ENCODE measurements around the gene LYG1. TPM values are rescaled to one million over a fixed set of nuclear protein-coding genes. Genes with fewer than 3 reads are reported as not detected.

Gene LYG1
- total and polyA plus RNA-seq, 2 of the 13 experiments (the other 11 are each of a cell fraction or from before 2014, with no cell fraction given), result 1.00 to 2.9 TPM

GRCh38 chr2:99335911-99336803 lies 35.2 kb upstream of the LYG1 start, which contains the start of gene TXNDC9 (continued):
- peak; percentile 91 for TF ChIP-seq GMEB2 (CRISPR knock-in tag; IDR thresholded peaks at IDR 0.05; ENCODE audit: low read depth)
- peak; percentile 55; the same call in 1 of the 2 replicates for TF ChIP-seq ZNF678 (CRISPR knock-in tag; IDR thresholded peaks at IDR 0.05)
- TF ChIP-seq ZNF17 (CRISPR knock-in tag; IDR thresholded peaks at IDR 0.05), result no peak
- TF ChIP-seq BCL6 (CRISPR knock-in tag; IDR thresholded peaks at IDR 0.05), result peak; percentile 60
- TF ChIP-seq ZNF605 (CRISPR knock-in tag; IDR thresholded peaks at IDR 0.05), result peak; percentile 78; the same call in 1 of the 2 replicates
- peak; percentile 81 for TF ChIP-seq ZSCAN31 (CRISPR knock-in tag; IDR thresholded peaks at IDR 0.05; ENCODE audit: low read depth)
- TF ChIP-seq ZFP90 (CRISPR knock-in tag; IDR thresholded peaks at IDR 0.05; ENCODE audit: borderline replicate concordance), result peak; percentile 81; the same call in 1 of the 2 replicates
- TF ChIP-seq PHF5A (CRISPR knock-in tag; IDR thresholded peaks at IDR 0.05; ENCODE audit: low read depth, unreplicated experiment), result peak; percentile 96
- 0 out of 2 replicates have a peak, but pooled peaks have one; percentile 0 for TF ChIP-seq ATF1 (CRISPR knock-in tag; IDR thresholded peaks at IDR 0.05)
- TF ChIP-seq CEBPG (CRISPR knock-in tag; IDR thresholded peaks at IDR 0.05), result peak; percentile 97
- no peak for TF ChIP-seq TBP (CRISPR knock-in tag; IDR thresholded peaks at IDR 0.05)
- TF ChIP-seq ZNF766 (CRISPR knock-in tag; IDR thresholded peaks at IDR 0.05; ENCODE audit: borderline replicate concordance), result no peak
- TF ChIP-seq ARNT2 (CRISPR knock-in tag; IDR thresholded peaks at IDR 0.05; ENCODE audit: low read depth), result peak; percentile 93
- no peak for TF ChIP-seq ARNT (IDR thresholded peaks at IDR 0.05)
- no peak; the same call in none of the 2 replicates for TF ChIP-seq ZNF12 (CRISPR knock-in tag; IDR thresholded peaks at IDR 0.05)
- TF ChIP-seq MXD1 (CRISPR knock-in tag; IDR thresholded peaks at IDR 0.05), result no peak; the same call in 1 of the 2 replicates
- TF ChIP-seq ZNF33A (CRISPR knock-in tag; IDR thresholded peaks at IDR 0.05; ENCODE audit: borderline replicate concordance), result peak; percentile 88; the same call in 1 of the 2 replicates
- no peak for TF ChIP-seq ZSCAN12 (CRISPR knock-in tag; IDR thresholded peaks at IDR 0.05)
- no peak for TF ChIP-seq ZNF10 (CRISPR knock-in tag; IDR thresholded peaks at IDR 0.05; ENCODE audit: borderline replicate concordance, low read depth)
- TF ChIP-seq KIAA2018 (CRISPR knock-in tag; IDR thresholded peaks at IDR 0.05; ENCODE audit: borderline replicate concordance), result peak; percentile 87; the same call in 1 of the 2 replicates
